ENCODE results near the gene LIPT1.
"Not testable (repeated sequence)": the region's sequence is repeated elsewhere in the genome, so short reads cannot be mapped to it uniquely, and the experiment has no call there.

The LIPT1 gene

DNA sequence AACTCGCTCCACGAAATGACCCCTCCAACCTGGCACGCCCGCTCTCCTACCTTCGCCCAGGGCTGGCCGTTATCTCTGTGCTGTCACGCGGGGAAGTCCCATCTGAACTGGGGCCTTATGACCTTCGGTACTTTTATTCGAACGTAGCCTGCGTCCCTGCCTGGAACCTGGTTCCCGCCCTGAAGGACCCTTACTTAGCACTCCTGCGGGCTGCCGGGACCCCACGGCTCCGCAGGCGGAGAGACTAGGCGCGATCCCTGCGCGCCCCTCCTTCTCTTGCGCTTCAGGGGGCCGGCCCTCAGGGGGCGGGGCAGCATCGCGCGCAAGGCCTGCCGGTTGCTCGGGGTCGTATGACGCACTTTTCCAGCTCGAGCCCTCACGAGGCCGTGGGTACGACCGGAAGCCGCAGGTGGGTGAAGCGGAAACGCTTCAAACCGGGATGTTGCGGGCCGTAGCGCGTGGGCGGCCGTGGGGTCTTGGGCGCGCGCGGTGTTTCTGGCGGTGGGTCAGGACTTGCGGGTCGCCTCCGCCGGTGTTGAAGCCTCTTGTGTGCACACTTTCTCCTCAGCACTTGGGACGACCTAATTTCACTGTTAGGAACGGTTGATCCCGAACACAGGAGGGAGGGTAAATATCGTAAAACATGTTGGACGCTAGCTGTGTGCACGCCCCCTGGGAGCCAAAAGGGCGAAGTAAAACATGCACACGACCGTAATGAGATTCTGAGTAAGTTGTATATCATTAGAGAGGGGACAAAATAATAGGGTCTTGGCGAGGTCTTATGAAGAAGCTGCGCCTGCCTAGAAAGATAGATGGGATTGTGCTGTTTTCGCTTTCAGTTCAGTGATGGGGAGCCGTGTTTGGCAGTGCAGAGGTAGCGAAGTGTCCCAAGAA lies at the start of gene LIPT1, which contains the start of gene TSGA10:
Gene LIPT1 (plus strand): TSS at position 325 of the 894 bp plus-strand sequence. CDS start 6,991 bp downstream, outside the sequence.
Gene TSGA10 (minus strand): TSS at position 300 of the 894 bp plus-strand sequence. CDS start 45,503 bp downstream, outside the sequence.
- no peaks in the 10 kb centered on the region for H3K4me1 ChIP-seq (ENCODE audit: control insufficient read depth, insufficient read depth, low read length)
- no peak within 1 kb of the TSS for H3K27ac ChIP-seq (ENCODE audit: low read length)
- no CpG with 5 or more reads among the region's 70 CpGs for WGBS (ENCODE audit: insufficient coverage, insufficient read length)

DNA sequence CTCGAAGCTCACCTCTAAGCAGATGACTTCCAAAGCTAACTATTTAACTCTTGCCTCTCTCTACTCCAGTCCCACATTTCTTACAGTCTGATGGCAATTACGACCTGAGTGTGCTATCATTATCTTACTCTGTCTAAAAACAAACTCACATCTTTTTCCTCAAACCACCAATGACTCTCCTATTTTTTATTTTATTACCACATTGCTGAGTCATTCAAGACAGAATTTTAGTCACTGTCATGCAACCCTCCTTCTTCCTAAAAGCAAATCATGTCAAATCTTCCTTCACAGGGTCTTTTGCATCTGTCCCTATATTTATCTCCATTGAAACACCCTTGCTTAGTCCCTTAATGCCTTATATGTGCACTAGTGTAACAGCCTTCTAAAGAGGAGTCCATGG lies 47.9 kb upstream of the LIPT1 start:
- Histone ChIP-seq H3K4me1 (ENCODE audit: control insufficient read depth, insufficient read depth, low read length) (no peaks in the 10 kb centered on the region), H3K27me3 (ENCODE audit: control insufficient read depth, insufficient read depth, low read length) (no peaks in the 10 kb centered on the region), H3K4me3 (ENCODE audit: low read length) (no peak overlapping the region), H3K9me3 (ENCODE audit: control insufficient read depth, insufficient read depth, low read length) (no peaks in the 10 kb centered on the region), H3K36me3 (ENCODE audit: control insufficient read depth, insufficient read depth, low read length) (no peaks in the 10 kb centered on the region), H3K27ac (ENCODE audit: low read length) (no peak overlapping the region)
- no CpG with 5 or more reads among the region's 2 CpGs for WGBS (ENCODE audit: insufficient coverage, insufficient read length)
- DNase-seq (ENCODE audit: low read depth, low spot score): no peak

More for the DNA sequence above, at the start of gene LIPT1, which contains the start of gene TSGA10:
- DNase-seq (ENCODE audit: low read depth, low spot score): peak; percentile 55
- no peaks in the 10 kb centered on the region for H3K27me3 ChIP-seq (ENCODE audit: control insufficient read depth, insufficient read depth, low read length)
- H3K4me3 ChIP-seq (ENCODE audit: low read length): peak within 1 kb of the TSS; percentile 87
- no peaks in the 10 kb centered on the region for H3K9me3 ChIP-seq (ENCODE audit: control insufficient read depth, insufficient read depth, low read length)
- H3K36me3 ChIP-seq (ENCODE audit: control insufficient read depth, insufficient read depth, low read length): no peaks in the 10 kb centered on the region

DNA sequence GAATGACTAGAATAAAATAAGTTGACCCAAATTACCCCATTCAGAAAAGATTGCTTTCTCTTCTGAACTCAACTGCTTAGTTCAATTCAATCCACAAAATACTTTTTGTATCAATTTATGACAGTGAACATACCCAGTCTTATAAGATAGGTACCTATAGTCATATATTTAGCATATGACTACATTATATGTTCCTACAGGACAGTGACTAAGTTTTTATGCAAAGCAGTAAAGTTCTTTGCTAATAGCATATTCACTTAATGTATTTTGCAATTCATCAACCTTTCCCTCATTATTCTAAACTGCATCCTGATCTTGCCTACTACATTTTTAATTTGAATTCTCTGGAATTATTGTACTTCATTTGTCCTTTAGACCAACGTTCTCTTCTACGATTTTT lies 43.5 kb upstream of the LIPT1 start:
- no peaks in the 10 kb centered on the region for H3K4me1 ChIP-seq (ENCODE audit: control insufficient read depth, insufficient read depth, low read length)
- H3K9me3 ChIP-seq (ENCODE audit: control insufficient read depth, insufficient read depth, low read length): no peaks in the 10 kb centered on the region
- no CpG with 5 or more reads among the region's 2 CpGs for WGBS (ENCODE audit: insufficient coverage, insufficient read length)
- H3K4me3 ChIP-seq (ENCODE audit: low read length): no peak overlapping the region
- H3K36me3 ChIP-seq (ENCODE audit: control insufficient read depth, insufficient read depth, low read length): no peaks in the 10 kb centered on the region
- no peaks in the 10 kb centered on the region for H3K27me3 ChIP-seq (ENCODE audit: control insufficient read depth, insufficient read depth, low read length)
- DNase-seq (ENCODE audit: low read depth, low spot score): no peak
- no peak overlapping the region for H3K27ac ChIP-seq (ENCODE audit: low read length)

DNA sequence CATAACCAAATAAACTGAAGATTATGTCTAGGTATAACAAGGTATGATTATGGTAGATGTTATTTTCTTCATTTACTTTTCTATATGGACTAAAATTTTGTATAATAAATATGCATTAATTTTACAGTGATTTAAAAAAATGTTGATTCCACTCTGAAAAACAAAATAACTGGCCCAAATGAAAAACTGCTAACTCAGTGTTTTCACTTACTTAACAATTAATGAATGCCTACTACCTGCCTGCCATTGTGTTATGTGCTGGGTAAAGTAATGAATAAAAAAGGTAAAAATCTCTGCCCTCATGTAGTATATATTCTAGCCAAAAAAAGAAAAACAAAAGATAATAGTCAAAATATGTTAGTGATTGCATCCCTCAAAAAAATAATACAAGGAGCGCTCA lies 42.8 kb upstream of the LIPT1 start:
- Histone ChIP-seq H3K4me3 (ENCODE audit: low read length) (no peak overlapping the region), H3K9me3 (ENCODE audit: control insufficient read depth, insufficient read depth, low read length) (no peaks in the 10 kb centered on the region), H3K27me3 (ENCODE audit: control insufficient read depth, insufficient read depth, low read length) (no peaks in the 10 kb centered on the region), H3K36me3 (ENCODE audit: control insufficient read depth, insufficient read depth, low read length) (no peaks in the 10 kb centered on the region), H3K4me1 (ENCODE audit: control insufficient read depth, insufficient read depth, low read length) (no peaks in the 10 kb centered on the region), H3K27ac (ENCODE audit: low read length) (no peak overlapping the region)
- no CpG with 5 or more reads among the region's 1 CpG for WGBS (ENCODE audit: insufficient coverage, insufficient read length)
- DNase-seq (ENCODE audit: low read depth, low spot score): no peak

DNA sequence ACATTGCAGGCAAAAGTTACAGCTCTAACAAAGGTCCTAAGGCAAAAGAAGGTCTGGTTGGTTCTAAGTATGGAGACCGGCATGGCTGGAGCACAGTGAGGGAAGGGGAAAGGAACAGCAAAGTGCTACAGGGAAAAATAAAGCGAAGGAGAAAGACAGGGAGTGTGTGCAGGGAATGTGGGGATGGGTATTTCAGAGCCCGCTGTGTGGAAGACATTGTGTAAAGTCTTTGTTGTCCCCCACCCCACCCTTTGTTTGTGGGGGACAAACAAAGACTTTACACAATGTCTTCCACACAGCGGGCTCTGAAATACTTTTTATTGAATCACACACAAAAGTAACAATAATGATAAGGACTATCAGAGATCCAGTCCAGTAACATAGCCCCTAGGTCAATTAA lies 42.1 kb upstream of the LIPT1 start:
- no peak for DNase-seq (ENCODE audit: low read depth, low spot score)
- no peaks in the 10 kb centered on the region for H3K9me3 ChIP-seq (ENCODE audit: control insufficient read depth, insufficient read depth, low read length)
- no peaks in the 10 kb centered on the region for H3K4me1 ChIP-seq (ENCODE audit: control insufficient read depth, insufficient read depth, low read length)
- H3K36me3 ChIP-seq (ENCODE audit: control insufficient read depth, insufficient read depth, low read length): no peaks in the 10 kb centered on the region
- no peak overlapping the region for H3K4me3 ChIP-seq (ENCODE audit: low read length)
- H3K27ac ChIP-seq (ENCODE audit: low read length): no peak overlapping the region
- no peaks in the 10 kb centered on the region for H3K27me3 ChIP-seq (ENCODE audit: control insufficient read depth, insufficient read depth, low read length)
- WGBS (ENCODE audit: insufficient coverage, insufficient read length): no CpG with 5 or more reads among the region's 4 CpGs

GRCh38 chr2:99127981-99128380 lies 26.8 kb upstream of the LIPT1 start:
- Histone ChIP-seq H3K27me3 (ENCODE audit: control insufficient read depth, insufficient read depth, low read length) (no peaks in the 10 kb centered on the region), H3K9me3 (ENCODE audit: control insufficient read depth, insufficient read depth, low read length) (no peaks in the 10 kb centered on the region), H3K36me3 (ENCODE audit: control insufficient read depth, insufficient read depth, low read length) (0 out of 2 replicates have a peak, but pooled peaks cover 4% of the 10 kb centered on the region), H3K27ac (ENCODE audit: low read length) (no peak overlapping the region), H3K4me1 (ENCODE audit: control insufficient read depth, insufficient read depth, low read length) (no peaks in the 10 kb centered on the region), H3K4me3 (ENCODE audit: low read length) (no peak overlapping the region)
- no peak for DNase-seq (ENCODE audit: low read depth, low spot score)
- WGBS (ENCODE audit: insufficient coverage, insufficient read length): no CpG with 5 or more reads among the region's 2 CpGs

DNA sequence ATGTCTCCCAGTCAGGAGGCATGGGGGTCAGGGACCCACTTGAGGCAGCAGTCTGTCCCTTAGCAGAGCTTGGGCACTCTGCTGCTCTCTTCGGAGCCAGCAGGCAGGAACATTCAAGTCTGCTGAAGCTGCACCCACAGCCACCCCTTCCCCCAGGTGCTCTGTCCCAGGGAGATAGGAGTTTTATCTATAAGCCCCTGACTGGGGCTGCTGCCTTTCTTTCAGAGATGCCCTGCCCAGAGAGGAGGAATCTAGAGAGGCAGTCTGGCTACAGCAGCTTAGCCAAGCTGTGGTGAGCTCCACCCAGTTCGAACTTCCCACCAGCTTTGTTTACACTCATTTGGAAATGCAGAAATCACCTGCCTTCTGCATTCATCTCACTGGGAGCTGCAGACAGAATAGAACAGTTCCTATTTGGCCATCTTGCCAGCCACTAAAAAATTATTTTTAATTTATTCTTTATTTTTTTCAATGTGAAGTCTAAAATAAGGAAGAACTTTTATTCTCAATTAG lies 19.7 kb upstream of the LIPT1 start:
- H3K4me1 ChIP-seq (ENCODE audit: control insufficient read depth, insufficient read depth, low read length); H3K9me3 ChIP-seq (ENCODE audit: control insufficient read depth, insufficient read depth, low read length); H3K36me3 ChIP-seq (ENCODE audit: control insufficient read depth, insufficient read depth, low read length); H3K4me3 ChIP-seq (ENCODE audit: low read length); H3K27me3 ChIP-seq (ENCODE audit: control insufficient read depth, insufficient read depth, low read length); DNase-seq (ENCODE audit: low read depth, low spot score); H3K27ac ChIP-seq (ENCODE audit: low read length): not testable (repeated sequence)
- WGBS (ENCODE audit: insufficient coverage, insufficient read length): no CpG with 5 or more reads among the region's 2 CpGs

- WGBS (ENCODE audit: insufficient coverage, insufficient read length): no CpG with 5 or more reads among the region's 4 CpGs
- Histone ChIP-seq H3K27me3 (ENCODE audit: control insufficient read depth, insufficient read depth, low read length) (no peaks in the 10 kb centered on the region), H3K36me3 (ENCODE audit: control insufficient read depth, insufficient read depth, low read length) (no peaks in the 10 kb centered on the region), H3K4me1 (ENCODE audit: control insufficient read depth, insufficient read depth, low read length) (no peaks in the 10 kb centered on the region), H3K4me3 (ENCODE audit: low read length) (no peak overlapping the region), H3K27ac (ENCODE audit: low read length) (no peak overlapping the region), H3K9me3 (ENCODE audit: control insufficient read depth, insufficient read depth, low read length) (no peaks in the 10 kb centered on the region)
- DNase-seq (ENCODE audit: low read depth, low spot score): no peak
Observed at GRCh38 chr2:99139003-99139402, 15.8 kb upstream of the LIPT1 start.

GRCh38 chr2:99140056-99140859 lies 14.5 kb upstream of the LIPT1 start:
- Histone ChIP-seq H3K27ac (ENCODE audit: low read length) (no peak overlapping the region), H3K9me3 (ENCODE audit: control insufficient read depth, insufficient read depth, low read length) (no peaks in the 10 kb centered on the region), H3K27me3 (ENCODE audit: control insufficient read depth, insufficient read depth, low read length) (no peaks in the 10 kb centered on the region), H3K4me1 (ENCODE audit: control insufficient read depth, insufficient read depth, low read length) (no peaks in the 10 kb centered on the region), H3K4me3 (ENCODE audit: low read length) (peak overlapping the region; percentile 44; the same call in 1 of the 2 replicates), H3K36me3 (ENCODE audit: control insufficient read depth, insufficient read depth, low read length) (no peaks in the 10 kb centered on the region)
- DNase-seq (ENCODE audit: low read depth, low spot score): no peak
- WGBS (ENCODE audit: insufficient coverage, insufficient read length): no CpG with 5 or more reads among the region's 17 CpGs

- DNase-seq (ENCODE audit: low read depth, low spot score): no peak
- Histone ChIP-seq H3K27ac (ENCODE audit: low read length) (no peak overlapping the region), H3K4me3 (ENCODE audit: low read length) (peak overlapping the region; percentile 44; the same call in 1 of the 2 replicates), H3K9me3 (ENCODE audit: control insufficient read depth, insufficient read depth, low read length) (no peaks in the 10 kb centered on the region), H3K4me1 (ENCODE audit: control insufficient read depth, insufficient read depth, low read length) (no peaks in the 10 kb centered on the region), H3K36me3 (ENCODE audit: control insufficient read depth, insufficient read depth, low read length) (no peaks in the 10 kb centered on the region), H3K27me3 (ENCODE audit: control insufficient read depth, insufficient read depth, low read length) (no peaks in the 10 kb centered on the region)
- no CpG with 5 or more reads among the region's 21 CpGs for WGBS (ENCODE audit: insufficient coverage, insufficient read length)
Observed at GRCh38 chr2:99140860-99141109, 14.0 kb upstream of the LIPT1 start.

Data from iPS DF 6.9 (cell line).